ENCODE data around the gene KCNAB2.

The KCNAB2 gene

GRCh38 chr1:6065093-6065858, 19.6 kb downstream of the KCNAB2 start:
- H3K9ac ChIP-seq: no peak overlapping the region
- H3K36me3 ChIP-seq (ENCODE audit: control insufficient read depth, insufficient read depth, low read length): no peaks in the 10 kb centered on the region
- no peaks in the 10 kb centered on the region for H3K4me1 ChIP-seq
- H2AFZ ChIP-seq: no peak overlapping the region
- H3K27ac ChIP-seq: no peak overlapping the region
- TF ChIP-seq CTCF (IDR thresholded peaks at IDR 0.05): no peak
- no peaks in the 10 kb centered on the region for H3K9me3 ChIP-seq (ENCODE audit: control insufficient read depth, low read length)
- no peaks in the 10 kb centered on the region for H3K79me2 ChIP-seq
- no peak overlapping the region for H3K4me2 ChIP-seq (ENCODE audit: low read length)
- no peaks in the 10 kb centered on the region for H3K27me3 ChIP-seq (ENCODE audit: control insufficient read depth, insufficient read depth, low read length)
- no peak overlapping the region for H3K4me3 ChIP-seq (ENCODE audit: low read depth, low read length)

- Histone ChIP-seq H3K9me3 (ENCODE audit: control insufficient read depth, low read length) (no peaks in the 10 kb centered on the region), H3K27me3 (ENCODE audit: control insufficient read depth, insufficient read depth, low read length) (no peaks in the 10 kb centered on the region)
- no peak for TF ChIP-seq CTCF (IDR thresholded peaks at IDR 0.05)
These were observed 21.0 kb downstream of the KCNAB2 start for GRCh38 chr1:6066680-6067079.

GRCh38 chr1:6068073-6068472, 22.4 kb downstream of the KCNAB2 start:
- H3K9me3 ChIP-seq (ENCODE audit: control insufficient read depth, low read length): no peaks in the 10 kb centered on the region
- no peak overlapping the region for H3K4me2 ChIP-seq (ENCODE audit: low read length)
- no peak overlapping the region for H3K4me3 ChIP-seq (ENCODE audit: low read depth, low read length)
- H3K79me2 ChIP-seq: no peaks in the 10 kb centered on the region
- H3K36me3 ChIP-seq (ENCODE audit: control insufficient read depth, insufficient read depth, low read length): no peaks in the 10 kb centered on the region
- no peaks in the 10 kb centered on the region for H3K4me1 ChIP-seq
- no peaks in the 10 kb centered on the region for H3K27me3 ChIP-seq (ENCODE audit: control insufficient read depth, insufficient read depth, low read length)
- no peak overlapping the region for H2AFZ ChIP-seq
- no peak overlapping the region for H3K27ac ChIP-seq
- H3K9ac ChIP-seq: no peak overlapping the region
- no peak for TF ChIP-seq CTCF (IDR thresholded peaks at IDR 0.05)

More at GRCh38 chr1:6066680-6067079, 21.0 kb downstream of the KCNAB2 start:
- H3K36me3 ChIP-seq (ENCODE audit: control insufficient read depth, insufficient read depth, low read length): no peaks in the 10 kb centered on the region
- H3K4me3 ChIP-seq (ENCODE audit: low read depth, low read length): no peak overlapping the region
- H3K4me1 ChIP-seq: no peaks in the 10 kb centered on the region
- no peaks in the 10 kb centered on the region for H3K79me2 ChIP-seq
- H3K4me2 ChIP-seq (ENCODE audit: low read length): no peak overlapping the region
- no peak overlapping the region for H2AFZ ChIP-seq
- no peak overlapping the region for H3K9ac ChIP-seq
- no peak overlapping the region for H3K27ac ChIP-seq

GRCh38 chr1:6068932-6069331, 23.2 kb downstream of the KCNAB2 start:
- no peaks in the 10 kb centered on the region for H3K79me2 ChIP-seq
- H3K9me3 ChIP-seq (ENCODE audit: control insufficient read depth, low read length): no peaks in the 10 kb centered on the region
- H3K4me2 ChIP-seq (ENCODE audit: low read length): no peak overlapping the region
- no peak overlapping the region for H2AFZ ChIP-seq
- no peak overlapping the region for H3K9ac ChIP-seq
- H3K4me1 ChIP-seq: no peaks in the 10 kb centered on the region
- H3K27ac ChIP-seq: no peak overlapping the region
- H3K4me3 ChIP-seq (ENCODE audit: low read depth, low read length): no peak overlapping the region
- TF ChIP-seq CTCF (IDR thresholded peaks at IDR 0.05): no peak
- no peaks in the 10 kb centered on the region for H3K36me3 ChIP-seq (ENCODE audit: control insufficient read depth, insufficient read depth, low read length)
- H3K27me3 ChIP-seq (ENCODE audit: control insufficient read depth, insufficient read depth, low read length): no peaks in the 10 kb centered on the region

GRCh38 chr1:6069573-6069972, 23.9 kb downstream of the KCNAB2 start:
- no peak overlapping the region for H3K27ac ChIP-seq
- no peaks in the 10 kb centered on the region for H3K79me2 ChIP-seq
- H3K9ac ChIP-seq: no peak overlapping the region
- H2AFZ ChIP-seq: no peak overlapping the region
- no peak for TF ChIP-seq CTCF (IDR thresholded peaks at IDR 0.05)
- H3K4me3 ChIP-seq (ENCODE audit: low read depth, low read length): no peak overlapping the region
- no peaks in the 10 kb centered on the region for H3K4me1 ChIP-seq
- H3K27me3 ChIP-seq (ENCODE audit: control insufficient read depth, insufficient read depth, low read length): no peaks in the 10 kb centered on the region
- H3K36me3 ChIP-seq (ENCODE audit: control insufficient read depth, insufficient read depth, low read length): no peaks in the 10 kb centered on the region
- H3K4me2 ChIP-seq (ENCODE audit: low read length): no peak overlapping the region
- H3K9me3 ChIP-seq (ENCODE audit: control insufficient read depth, low read length): no peaks in the 10 kb centered on the region

All from parathyroid adenoma (tissue), 2 donors.